GM10248 (cell line): ENCODE measurements around the gene MEG3.

ENCODE experiments used
- CTCF ChIA-PET: fragments of 300-600 bp; sonication (Branson Sonifier 250); formaldehyde crosslinking; extraction: SDS; loops from one replicate; lab custom pipeline; 2021; ENCODE audit warnings: antibody characterized with exemption; lab: Yijun Ruan, JAX
- POLR2A ChIA-PET: fragments of 350-650 bp; sonication (Branson Sonifier 250); formaldehyde crosslinking; extraction: SDS; loops from one replicate; lab custom pipeline; 2020; ENCODE audit warnings: antibody characterized with exemption; lab: Yijun Ruan, JAX
- DNase-seq: peaks from one replicate; pipeline ENCODE4 v3.0.0; 2012; ENCODE audit errors: extremely low spot score
- TF ChIP-seq, protein P1 (sequence below): IDR thresholded peaks from 2 replicates; pipeline ENCODE4 v1.5.1; 2012; ENCODE audit warnings: mild to moderate bottlenecking, low read depth; ENCODE audit errors: extremely low read depth, missing control alignments, control extremely low read depth

MEG3 gene

DNA sequence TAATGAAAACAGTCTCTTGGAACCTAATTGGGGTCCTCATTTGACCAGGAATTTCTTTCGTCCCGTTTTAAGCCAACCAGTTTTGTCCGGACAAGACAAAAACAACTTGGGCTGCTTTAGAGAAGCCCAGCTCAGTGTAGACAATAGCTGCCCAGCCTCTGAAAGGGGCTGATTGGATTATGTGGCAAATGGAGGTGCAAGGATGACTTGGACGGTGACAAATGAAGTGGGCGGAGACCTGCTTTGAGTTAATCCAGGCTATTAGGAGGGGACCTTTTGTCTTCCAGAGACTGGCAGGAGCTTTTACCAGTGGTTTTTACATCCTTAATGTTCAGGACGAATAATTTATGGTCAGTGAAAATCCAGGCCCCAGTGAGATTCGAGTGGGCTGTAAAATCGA, 4.8 kb downstream of the MEG3 start:
- no peak for DNase-seq
- ChIA-PET CTCF (no interaction called here), POLR2A (no interaction called here)
- TF ChIP-seq, protein P1, sequence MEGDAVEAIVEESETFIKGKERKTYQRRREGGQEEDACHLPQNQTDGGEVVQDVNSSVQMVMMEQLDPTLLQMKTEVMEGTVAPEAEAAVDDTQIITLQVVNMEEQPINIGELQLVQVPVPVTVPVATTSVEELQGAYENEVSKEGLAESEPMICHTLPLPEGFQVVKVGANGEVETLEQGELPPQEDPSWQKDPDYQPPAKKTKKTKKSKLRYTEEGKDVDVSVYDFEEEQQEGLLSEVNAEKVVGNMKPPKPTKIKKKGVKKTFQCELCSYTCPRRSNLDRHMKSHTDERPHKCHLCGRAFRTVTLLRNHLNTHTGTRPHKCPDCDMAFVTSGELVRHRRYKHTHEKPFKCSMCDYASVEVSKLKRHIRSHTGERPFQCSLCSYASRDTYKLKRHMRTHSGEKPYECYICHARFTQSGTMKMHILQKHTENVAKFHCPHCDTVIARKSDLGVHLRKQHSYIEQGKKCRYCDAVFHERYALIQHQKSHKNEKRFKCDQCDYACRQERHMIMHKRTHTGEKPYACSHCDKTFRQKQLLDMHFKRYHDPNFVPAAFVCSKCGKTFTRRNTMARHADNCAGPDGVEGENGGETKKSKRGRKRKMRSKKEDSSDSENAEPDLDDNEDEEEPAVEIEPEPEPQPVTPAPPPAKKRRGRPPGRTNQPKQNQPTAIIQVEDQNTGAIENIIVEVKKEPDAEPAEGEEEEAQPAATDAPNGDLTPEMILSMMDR = no peak

DNA sequence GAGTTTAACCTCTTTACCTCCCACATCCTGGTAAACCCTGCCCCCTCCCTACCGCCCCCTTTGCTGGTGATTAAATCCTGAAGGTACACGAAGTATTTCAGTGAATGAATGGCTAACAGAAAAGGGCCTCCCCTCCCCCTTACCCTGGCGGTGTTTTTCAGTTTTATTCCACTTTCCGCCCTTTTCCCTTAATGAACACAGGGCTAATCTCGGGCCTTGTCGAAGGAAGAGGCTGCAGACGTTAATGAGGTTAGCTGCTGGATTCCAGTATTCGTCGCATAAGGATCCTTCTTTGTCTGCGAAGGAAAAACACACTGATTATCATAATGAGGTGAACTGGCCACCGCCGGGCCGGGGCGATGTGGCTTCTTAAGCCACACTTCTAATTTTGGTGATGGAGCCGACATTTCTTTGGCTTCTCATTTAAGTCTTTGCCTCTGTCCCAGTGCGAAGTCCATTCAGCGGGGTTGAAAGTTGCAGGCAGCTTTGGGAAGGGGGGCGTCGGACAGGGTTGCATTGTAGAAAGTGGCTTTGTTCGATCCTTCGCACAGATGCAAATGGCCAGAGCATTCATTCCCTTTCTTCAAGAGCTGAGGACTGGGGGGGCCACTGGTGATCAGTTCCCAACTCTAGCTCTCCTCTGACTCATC, 6.5 kb downstream of the MEG3 start:
- TF ChIP-seq, protein P1 = no peak
- CTCF ChIA-PET = interaction anchor here (1.7 kb wide), 1 partner anchor 19 kb away, joined by 4 read pairs; no protein-coding TSS in a partner anchor
- no peak for DNase-seq
- POLR2A ChIA-PET = no interaction called here

GRCh38 chr14:100834082-100834793, 8.3 kb downstream of the MEG3 start:
- TF ChIP-seq, protein P1 = no peak
- ChIA-PET CTCF (no interaction called here), POLR2A (no interaction called here)
- no peak for DNase-seq

- POLR2A ChIA-PET = no interaction called here
These were observed 9.1 kb downstream of the MEG3 start for GRCh38 chr14:100834794-100835547.

GRCh38 chr14:100835548-100836310, 9.8 kb downstream of the MEG3 start:
- TF ChIP-seq, protein P1 = no peak
- DNase-seq = no peak
- POLR2A ChIA-PET = no interaction called here
- CTCF ChIA-PET = interaction anchor here (0.6 kb wide), 1 partner anchor 11 kb away, joined by 3 read pairs; no protein-coding TSS in a partner anchor

More at GRCh38 chr14:100834794-100835547, 9.1 kb downstream of the MEG3 start:
- CTCF ChIA-PET = interaction anchor here (0.6 kb wide), 1 partner anchor 11 kb away, joined by 3 read pairs; no protein-coding TSS in a partner anchor
- DNase-seq = no peak
- TF ChIP-seq, protein P1 = no peak
